Activated B cell treated with CpG ODN at 0.5 μM for 24 hours (primary cell): ENCODE data around the gene CMTM4. TPM values are rescaled to one million over a fixed set of nuclear protein-coding genes. Genes with fewer than 3 reads are reported as not detected.
"Not testable (repeated sequence)": the region's sequence is repeated elsewhere in the genome, so short reads cannot be mapped to it uniquely, and the experiment has no call there.

Experiments used
- ATAC-seq: fragments of 200-7000 bp; cut with Tn5 transposase; one replicate; pipeline ENCODE4 v1.10.0; 2021; ENCODE audit warnings: low read depth, mild to moderate bottlenecking, moderate library complexity
- CTCF ChIA-PET: fragments of 350-600 bp; sonication (Branson Sonifier 250); formaldehyde crosslinking; loops from one replicate; lab custom pipeline; 2021; ENCODE audit warnings: antibody characterized with exemption; lab: Charles Lee
- POLR2A ChIA-PET: fragments of 350-600 bp; sonication (Branson Sonifier 250); formaldehyde crosslinking; loops from one replicate; lab custom pipeline; 2021; ENCODE audit warnings: antibody characterized with exemption; lab: Charles Lee
- DNase-seq: peaks from one replicate; pipeline ENCODE4 v3.0.0; 2022
- H3K27ac Mint-ChIP-seq: one replicate; pipeline ENCODE4 v1.8.0; 2020; ENCODE audit warnings: mixed read lengths
- H3K27me3 Mint-ChIP-seq: one replicate; pipeline ENCODE4 v1.8.0; 2021; ENCODE audit warnings: mixed read lengths
- H3K36me3 Mint-ChIP-seq: one replicate; pipeline ENCODE4 v1.8.0; 2021; ENCODE audit warnings: low read depth, mixed read lengths
- H3K4me1 Mint-ChIP-seq: one replicate; pipeline ENCODE4 v1.8.0; 2021; ENCODE audit warnings: mixed read lengths
- H3K4me3 Mint-ChIP-seq: one replicate; pipeline ENCODE4 v1.8.0; 2020; ENCODE audit warnings: mild to moderate bottlenecking, mixed read lengths
- H3K9me3 Mint-ChIP-seq: one replicate; pipeline ENCODE4 v1.8.0; 2020; ENCODE audit warnings: mixed read lengths
- CTCF ChIP-seq: fragments of 200-600 bp; IDR thresholded peaks from one replicate; pipeline ENCODE4 v1.8.0; 2022; ENCODE audit warnings: antibody characterized with exemption, mild to moderate bottlenecking
- intact Hi-C: fragments of 100-400 bp; cut with micrococcal nuclease; formaldehyde crosslinking; loops from one replicate; pipeline ENCODE4 v1.15.1; 2024
- total RNA-seq: library from RNA; stranded (reverse); gene quantifications from 2 replicates; pipeline ENCODE4 v1.2.3, GENCODE V29; 2022

Gene CMTM4
- total RNA-seq, 1 donor from 2014 or later, result 0.38 TPM

- CTCF ChIA-PET, result interaction anchor here (0.6 kb wide), 1 partner anchor 85 kb away, joined by 3 read pairs; no protein-coding TSS in a partner anchor
- intact Hi-C loops, result no loop called here
- H3K4me1 Mint-ChIP-seq, result peaks cover 14% of the 10 kb centered on the region
- H3K27me3 Mint-ChIP-seq, result peaks cover 37% of the 10 kb centered on the region
- DNase-seq (no peak), ATAC-seq (no peak)
- H3K9me3 Mint-ChIP-seq, result no peaks in the 10 kb centered on the region
- no peak for TF ChIP-seq CTCF
- POLR2A ChIA-PET, result no interaction called here
- H3K27ac Mint-ChIP-seq, result no peak overlapping the region
- no peak overlapping the region for H3K4me3 Mint-ChIP-seq
- no peaks in the 10 kb centered on the region for H3K36me3 Mint-ChIP-seq
Measured at GRCh38 chr16:66692341-66692740, 4.2 kb downstream of the CMTM4 start.

GRCh38 chr16:66691234-66691633, 5.3 kb downstream of the CMTM4 start:
- ChIA-PET POLR2A (no interaction called here), CTCF (no interaction called here)
- TF ChIP-seq CTCF, result no peak
- intact Hi-C loops, result no loop called here
- H3K9me3 Mint-ChIP-seq, result no peaks in the 10 kb centered on the region
- ATAC-seq (no peak), DNase-seq (no peak)
- peaks cover 8% of the 10 kb centered on the region for H3K4me1 Mint-ChIP-seq
- H3K27ac Mint-ChIP-seq, result no peak overlapping the region
- H3K4me3 Mint-ChIP-seq, result no peak overlapping the region
- peaks cover 37% of the 10 kb centered on the region for H3K27me3 Mint-ChIP-seq
- H3K36me3 Mint-ChIP-seq, result no peaks in the 10 kb centered on the region

GRCh38 chr16:66690106-66690847, 6.3 kb downstream of the CMTM4 start:
- ATAC-seq (no peak), DNase-seq (no peak)
- Mint-ChIP-seq H3K27me3 (peaks cover 37% of the 10 kb centered on the region), H3K27ac (no peak overlapping the region), H3K36me3 (no peaks in the 10 kb centered on the region), H3K4me1 (peaks cover 2% of the 10 kb centered on the region), H3K9me3 (no peaks in the 10 kb centered on the region), H3K4me3 (no peak overlapping the region)
- POLR2A ChIA-PET, result no interaction called here
- no peak for TF ChIP-seq CTCF
- CTCF ChIA-PET, result no interaction called here
- intact Hi-C loops, result no loop called here

- Mint-ChIP-seq H3K27me3 (peaks cover 32% of the 10 kb centered on the region), H3K4me1 (no peaks in the 10 kb centered on the region), H3K4me3 (no peak overlapping the region), H3K36me3 (no peaks in the 10 kb centered on the region), H3K9me3 (no peaks in the 10 kb centered on the region), H3K27ac (no peak overlapping the region)
- DNase-seq (no peak), ATAC-seq (no peak)
- TF ChIP-seq CTCF, result no peak
- CTCF ChIA-PET, result no interaction called here
- POLR2A ChIA-PET, result interaction anchor here (0.5 kb wide), 1 partner anchor 90 kb away, joined by 3 read pairs; no protein-coding TSS in a partner anchor
- intact Hi-C loops, result no loop called here
Measured at GRCh38 chr16:66689282-66689681, 7.3 kb downstream of the CMTM4 start.

- Mint-ChIP-seq H3K9me3 (no peaks in the 10 kb centered on the region), H3K4me3 (no peak overlapping the region), H3K27ac (no peak overlapping the region), H3K36me3 (no peaks in the 10 kb centered on the region), H3K4me1 (no peaks in the 10 kb centered on the region), H3K27me3 (peaks cover 25% of the 10 kb centered on the region)
- CTCF ChIA-PET, result no interaction called here
- no peak for DNase-seq
- intact Hi-C loops, result no loop called here
- POLR2A ChIA-PET, result no interaction called here
- no peak for TF ChIP-seq CTCF
- no peak for ATAC-seq
Measured at GRCh38 chr16:66687906-66688625, 8.5 kb downstream of the CMTM4 start.

- H3K9me3 Mint-ChIP-seq, H3K4me3 Mint-ChIP-seq, CTCF ChIA-PET, H3K36me3 Mint-ChIP-seq, H3K4me1 Mint-ChIP-seq, POLR2A ChIA-PET, intact Hi-C loops, H3K27ac Mint-ChIP-seq, ATAC-seq, DNase-seq: not testable (repeated sequence)
- H3K27me3 Mint-ChIP-seq, result peaks cover 17% of the 10 kb centered on the region
Measured at GRCh38 chr16:66685501-66686115, 10.9 kb downstream of the CMTM4 start.
